Epidermal melanocyte (primary cell): Measurements from ENCODE around the gene YWHAQ.
"Not testable (repeated sequence)": the region's sequence is repeated elsewhere in the genome, so short reads cannot be mapped to it uniquely, and the experiment has no call there.

Experiments
- DNase-seq: peaks from one replicate; pipeline ENCODE4 v3.0.0; 2011; ENCODE audit warnings: low spot score; ENCODE audit not compliant: insufficient read length

The YWHAQ gene

GRCh38 chr2:9631878-9632700, 1.3 kb upstream of the YWHAQ start:
- no peak for DNase-seq

- DNase-seq = no peak
Observed at GRCh38 chr2:9631553-9631819, 689 bp upstream of the YWHAQ start.

- peak; percentile 34 for DNase-seq
Observed at GRCh38 chr2:9630117-9630735, 571 bp downstream of the YWHAQ start.

- no peak for DNase-seq
Observed at GRCh38 chr2:9629222-9630116, 1.3 kb downstream of the YWHAQ start.

- no peak for DNase-seq
Observed at GRCh38 chr2:9627310-9627709, 3.5 kb downstream of the YWHAQ start.

GRCh38 chr2:9623151-9623550, 7.6 kb downstream of the YWHAQ start:
- no peak for DNase-seq

- DNase-seq = not testable (repeated sequence)
Observed at GRCh38 chr2:9621655-9622054, 9.1 kb downstream of the YWHAQ start.

- DNase-seq = no peak
Observed at GRCh38 chr2:9618410-9618809, 12.4 kb downstream of the YWHAQ start.

- DNase-seq = no peak
Observed at GRCh38 chr2:9617749-9618148, 13.0 kb downstream of the YWHAQ start.

GRCh38 chr2:9617296-9617695, 13.5 kb downstream of the YWHAQ start:
- no peak for DNase-seq

GRCh38 chr2:9614562-9614961, 16.2 kb downstream of the YWHAQ start:
- no peak for DNase-seq

- DNase-seq = peak; percentile 61
Observed at GRCh38 chr2:9613291-9613690, 17.5 kb downstream of the YWHAQ start.

- DNase-seq = not testable (repeated sequence)
Observed at GRCh38 chr2:9611549-9611912, 19.3 kb downstream of the YWHAQ start.

- DNase-seq = no peak
Observed at GRCh38 chr2:9610781-9611548, 19.8 kb downstream of the YWHAQ start.

GRCh38 chr2:9608491-9608890, 22.3 kb downstream of the YWHAQ start:
- DNase-seq = not testable (repeated sequence)

GRCh38 chr2:9602412-9602811, 28.4 kb downstream of the YWHAQ start:
- DNase-seq = no peak

- no peak for DNase-seq
Observed at GRCh38 chr2:9601397-9601796, 29.4 kb downstream of the YWHAQ start.

GRCh38 chr2:9599430-9599829, 31.4 kb downstream of the YWHAQ start:
- DNase-seq = no peak

GRCh38 chr2:9596621-9597311, 34.0 kb downstream of the YWHAQ start:
- no peak for DNase-seq

GRCh38 chr2:9595746-9596145, 35.1 kb downstream of the YWHAQ start:
- no peak for DNase-seq

GRCh38 chr2:9595256-9595655, 35.5 kb downstream of the YWHAQ start:
- DNase-seq = not testable (repeated sequence)
